ENCODE data around the gene RB1.

The RB1 gene

GRCh38 chr13:48436661-48437288 lies 133.2 kb downstream of the RB1 start:
- H3K4me3 ChIP-seq (ENCODE audit: low read depth, low read length), result no peak overlapping the region
- DNase-seq (ENCODE audit: low read depth), result no peak
- TF ChIP-seq CTCF (IDR thresholded peaks at IDR 0.05; ENCODE audit: low read depth, low read length) (no peak), MAX (IDR thresholded peaks at IDR 0.05; ENCODE audit: low read depth, low read length) (no peak), POLR2A (IDR thresholded peaks at IDR 0.05; ENCODE audit: extremely low read depth, insufficient read length) (no peak), MYC (IDR thresholded peaks at IDR 0.05; ENCODE audit: low read depth, low read length) (no peak)

GRCh38 chr13:48437371-48437770 lies 133.8 kb downstream of the RB1 start:
- H3K4me3 ChIP-seq (ENCODE audit: low read depth, low read length), result no peak overlapping the region
- TF ChIP-seq MYC (IDR thresholded peaks at IDR 0.05; ENCODE audit: low read depth, low read length), result no peak
- TF ChIP-seq CTCF (IDR thresholded peaks at IDR 0.05; ENCODE audit: low read depth, low read length), result no peak
- no peak for TF ChIP-seq MAX (IDR thresholded peaks at IDR 0.05; ENCODE audit: low read depth, low read length)
- TF ChIP-seq POLR2A (IDR thresholded peaks at IDR 0.05; ENCODE audit: extremely low read depth, insufficient read length), result no peak
- DNase-seq (ENCODE audit: low read depth), result no peak

GRCh38 chr13:48443442-48444208 lies 140.1 kb downstream of the RB1 start:
- TF ChIP-seq MYC (IDR thresholded peaks at IDR 0.05; ENCODE audit: low read depth, low read length) (no peak), CTCF (IDR thresholded peaks at IDR 0.05; ENCODE audit: low read depth, low read length) (no peak), POLR2A (IDR thresholded peaks at IDR 0.05; ENCODE audit: extremely low read depth, insufficient read length) (no peak), MAX (IDR thresholded peaks at IDR 0.05; ENCODE audit: low read depth, low read length) (no peak)
- H3K4me3 ChIP-seq (ENCODE audit: low read depth, low read length), result no peak overlapping the region

GRCh38 chr13:48446464-48446863 lies 142.9 kb downstream of the RB1 start:
- no peak for TF ChIP-seq CTCF (IDR thresholded peaks at IDR 0.05; ENCODE audit: low read depth, low read length)
- no peak for TF ChIP-seq MYC (IDR thresholded peaks at IDR 0.05; ENCODE audit: low read depth, low read length)
- no peak for TF ChIP-seq POLR2A (IDR thresholded peaks at IDR 0.05; ENCODE audit: extremely low read depth, insufficient read length)
- no peak overlapping the region for H3K4me3 ChIP-seq (ENCODE audit: low read depth, low read length)
- peak; percentile 64 for DNase-seq (ENCODE audit: low read depth)

More at GRCh38 chr13:48443442-48444208, 140.1 kb downstream of the RB1 start:
- DNase-seq (ENCODE audit: low read depth), result no peak

- DNase-seq (ENCODE audit: low read depth), result no peak
- H3K4me3 ChIP-seq (ENCODE audit: low read depth, low read length), result peak overlapping the region; percentile 6
- TF ChIP-seq MYC (IDR thresholded peaks at IDR 0.05; ENCODE audit: low read depth, low read length), result no peak
Observed at GRCh38 chr13:48448285-48448958, 144.9 kb downstream of the RB1 start.

GRCh38 chr13:48448959-48449614 lies 145.5 kb downstream of the RB1 start:
- DNase-seq (ENCODE audit: low read depth), result peak; percentile 81
- TF ChIP-seq MAX (IDR thresholded peaks at IDR 0.05; ENCODE audit: low read depth, low read length), result no peak
- no peak for TF ChIP-seq POLR2A (IDR thresholded peaks at IDR 0.05; ENCODE audit: extremely low read depth, insufficient read length)
- TF ChIP-seq MYC (IDR thresholded peaks at IDR 0.05; ENCODE audit: low read depth, low read length), result no peak
- TF ChIP-seq CTCF (IDR thresholded peaks at IDR 0.05; ENCODE audit: low read depth, low read length), result no peak
- peak overlapping the region; percentile 22 for H3K4me3 ChIP-seq (ENCODE audit: low read depth, low read length)
